Body of pancreas (tissue), 4 donors: ENCODE results near the gene DCUN1D5.

Source experiments
- POLR2A ChIP-seq, 3 donors: fragments of 450-650 bp; IDR thresholded peaks; one replicate each; pipeline ENCODE4 v1.6.1; 2016; ENCODE audit warnings: antibody characterized with exemption in 3 of 3, mild to moderate bottlenecking in 2 of 3
- TF ChIP-seq, protein P1 (sequence below), 7 experiments: fragments of 450-650 bp in 4 of 7; fragments of 200-600 bp in 3 of 7; sonication (generic) in 3 of 7; IDR thresholded peaks; one replicate each; pipeline ENCODE4 v1.5.1; 2016 to 2019; ENCODE audit warnings: antibody characterized with exemption in 7 of 7

DNA sequence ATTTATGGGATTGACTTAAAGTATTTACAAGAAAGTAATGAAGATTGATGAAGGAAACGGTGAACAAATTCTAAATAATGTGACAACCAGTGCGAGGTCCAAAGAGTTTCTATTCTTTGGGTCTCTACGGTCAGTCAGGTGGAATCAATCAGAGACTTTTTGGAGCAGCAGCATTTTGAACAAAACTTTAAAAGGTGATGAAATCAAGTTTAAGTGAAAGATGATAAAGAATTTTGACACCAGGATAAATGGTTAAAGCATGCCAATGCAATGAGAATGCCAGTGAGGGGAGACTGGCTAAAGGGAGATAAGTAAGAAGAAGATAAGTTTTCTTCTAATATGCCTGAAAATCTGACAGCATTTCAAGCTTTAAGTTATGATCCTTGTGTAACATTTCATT, 67.9 kb downstream of the DCUN1D5 start:
- TF ChIP-seq, protein P1, sequence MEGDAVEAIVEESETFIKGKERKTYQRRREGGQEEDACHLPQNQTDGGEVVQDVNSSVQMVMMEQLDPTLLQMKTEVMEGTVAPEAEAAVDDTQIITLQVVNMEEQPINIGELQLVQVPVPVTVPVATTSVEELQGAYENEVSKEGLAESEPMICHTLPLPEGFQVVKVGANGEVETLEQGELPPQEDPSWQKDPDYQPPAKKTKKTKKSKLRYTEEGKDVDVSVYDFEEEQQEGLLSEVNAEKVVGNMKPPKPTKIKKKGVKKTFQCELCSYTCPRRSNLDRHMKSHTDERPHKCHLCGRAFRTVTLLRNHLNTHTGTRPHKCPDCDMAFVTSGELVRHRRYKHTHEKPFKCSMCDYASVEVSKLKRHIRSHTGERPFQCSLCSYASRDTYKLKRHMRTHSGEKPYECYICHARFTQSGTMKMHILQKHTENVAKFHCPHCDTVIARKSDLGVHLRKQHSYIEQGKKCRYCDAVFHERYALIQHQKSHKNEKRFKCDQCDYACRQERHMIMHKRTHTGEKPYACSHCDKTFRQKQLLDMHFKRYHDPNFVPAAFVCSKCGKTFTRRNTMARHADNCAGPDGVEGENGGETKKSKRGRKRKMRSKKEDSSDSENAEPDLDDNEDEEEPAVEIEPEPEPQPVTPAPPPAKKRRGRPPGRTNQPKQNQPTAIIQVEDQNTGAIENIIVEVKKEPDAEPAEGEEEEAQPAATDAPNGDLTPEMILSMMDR (IDR thresholded peaks at IDR 0.05): no peak
- no peak for TF ChIP-seq POLR2A (IDR thresholded peaks at IDR 0.05)
